Stimulated activated CD8-positive, alpha-beta memory T cell treated with anti-CD3 and anti-CD28 coated beads, Interleukin-12 subunit alpha, Interleukin-12 subunit beta, amount 100 ng/mL, for 24 hours (primary cell): ENCODE measurements around the gene PLVAP.
"Not testable (repeated sequence)": the region's sequence is repeated elsewhere in the genome, so short reads cannot be mapped to it uniquely, and the experiment has no call there.

Experiments used
- DNase-seq: peaks from one replicate; pipeline ENCODE4 v3.0.0-alpha.2; 2020; ENCODE audit errors: extremely low read depth

The PLVAP gene

DNA sequence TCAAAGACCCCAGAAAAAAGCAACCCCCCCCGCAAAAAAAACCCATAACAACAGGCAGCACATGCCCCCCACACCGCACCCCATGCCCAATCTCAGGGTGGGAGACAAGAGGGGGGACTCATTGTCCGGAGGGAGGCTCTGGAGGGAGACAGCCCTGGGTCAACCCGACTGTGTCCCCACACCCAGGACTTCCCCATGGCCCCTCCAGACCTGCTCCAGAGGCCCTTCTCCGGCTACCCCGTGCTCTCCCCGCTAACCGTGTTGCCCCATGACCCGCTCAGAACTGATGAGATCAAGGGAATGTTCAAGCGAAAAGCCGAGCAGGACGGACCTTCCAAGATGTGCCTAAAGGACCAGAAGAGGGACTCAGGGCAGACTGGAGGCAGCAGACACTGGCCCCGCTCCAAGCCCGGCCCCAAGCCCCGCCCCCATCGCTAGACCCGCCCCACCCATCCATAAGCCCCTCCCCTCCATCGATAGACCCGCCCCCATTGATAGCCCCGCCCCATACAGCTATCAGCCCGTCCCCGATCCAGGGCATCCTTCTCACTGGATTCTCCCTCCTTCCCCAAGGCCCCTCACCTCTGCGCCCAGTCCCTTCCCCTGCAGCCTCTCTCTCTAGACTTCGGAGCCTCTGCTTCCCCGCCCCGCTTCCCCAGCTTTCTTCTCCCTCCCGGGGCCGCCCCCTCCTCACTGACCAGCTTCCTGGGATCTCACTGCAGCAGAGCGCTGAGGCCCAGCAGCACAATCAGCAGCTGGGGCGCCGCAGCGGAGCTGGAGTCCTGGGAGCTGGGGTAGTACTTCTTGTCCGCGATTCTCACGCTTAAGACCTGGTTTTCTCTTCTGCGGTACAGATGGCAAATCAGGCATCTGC is 26.1 kb upstream of the PLVAP start:
- DNase-seq, result no peak

GRCh38 chr19:17401628-17402027 is 24.5 kb upstream of the PLVAP start:
- DNase-seq, result no peak

GRCh38 chr19:17398902-17399527 is 21.9 kb upstream of the PLVAP start:
- DNase-seq, result no peak

DNA sequence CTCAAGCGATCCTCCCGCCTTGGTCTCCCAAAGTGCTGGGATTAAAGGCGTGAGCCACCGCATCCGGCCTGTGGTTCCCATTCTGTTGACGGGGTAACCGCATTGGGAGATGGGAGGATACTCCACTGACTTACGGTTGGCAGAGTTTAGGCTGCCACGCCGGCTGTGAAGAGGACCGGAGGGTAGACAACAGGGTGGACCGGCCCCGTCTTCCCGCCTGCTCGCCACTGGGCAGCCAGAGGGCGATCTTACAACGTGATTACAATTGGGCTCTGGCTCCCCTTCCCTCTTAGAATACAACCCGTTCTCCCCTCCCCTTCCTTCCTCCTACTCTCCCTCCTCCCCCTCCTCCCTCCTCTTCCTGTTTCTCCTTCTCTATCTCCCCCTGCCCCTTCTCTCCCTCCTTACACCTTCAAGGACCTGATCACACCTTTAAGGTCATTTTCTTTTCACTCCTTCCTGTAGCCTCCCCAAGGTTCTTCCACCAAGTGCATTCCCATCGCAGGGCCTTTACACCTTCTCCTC is 17.8 kb upstream of the PLVAP start:
- peak; percentile 49 for DNase-seq

- DNase-seq, result no peak
Measured at GRCh38 chr19:17393914-17394313, 16.8 kb upstream of the PLVAP start, which contains the start of gene CCDC194. Gene CCDC194, minus strand, starts transcription at chr19:17394196. Its CDS starts 38 bp downstream, at chr19:17394158.

GRCh38 chr19:17393002-17393401 is 15.9 kb upstream of the PLVAP start:
- no peak for DNase-seq

DNA sequence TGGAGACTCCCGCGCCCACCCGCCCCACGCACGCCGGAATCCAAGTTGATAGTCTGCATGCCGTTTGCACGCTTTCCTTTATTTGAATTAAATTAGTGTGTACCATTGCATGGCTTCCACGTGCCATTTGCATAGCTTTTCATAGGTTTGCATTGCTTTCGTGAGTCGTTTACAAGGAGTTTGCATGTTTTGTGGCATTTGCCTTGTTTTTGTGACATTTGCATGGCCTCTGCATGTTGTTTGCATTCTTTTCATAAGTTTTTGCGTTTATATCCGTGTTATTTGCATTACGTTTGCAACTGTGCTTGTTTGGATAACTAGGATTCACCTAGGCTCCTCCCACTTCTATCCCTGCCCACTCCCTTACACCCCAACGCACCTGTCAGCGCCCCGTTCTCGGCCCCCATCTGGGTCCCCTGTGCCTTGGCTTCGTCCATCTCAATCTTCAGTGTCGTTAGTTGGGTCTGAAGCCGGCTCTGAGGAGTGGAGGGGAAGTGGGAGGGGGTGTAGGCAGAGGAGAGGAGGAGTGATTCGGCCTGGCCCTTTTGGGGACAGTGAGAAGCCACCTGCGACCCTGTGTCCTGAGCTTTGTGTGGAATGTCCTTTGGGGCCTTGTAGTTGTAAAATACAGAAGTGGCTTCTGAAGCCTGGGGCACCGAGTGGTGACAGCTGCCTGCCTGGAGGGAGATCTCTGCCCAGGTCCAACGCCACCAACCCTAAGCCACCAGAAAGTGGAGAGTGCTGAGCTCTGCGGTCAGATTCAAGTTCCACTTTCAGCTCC is 14.4 kb upstream of the PLVAP start:
- DNase-seq, result no peak

GRCh38 chr19:17390665-17391370 is 13.7 kb upstream of the PLVAP start:
- peak; percentile 76 for DNase-seq

DNA sequence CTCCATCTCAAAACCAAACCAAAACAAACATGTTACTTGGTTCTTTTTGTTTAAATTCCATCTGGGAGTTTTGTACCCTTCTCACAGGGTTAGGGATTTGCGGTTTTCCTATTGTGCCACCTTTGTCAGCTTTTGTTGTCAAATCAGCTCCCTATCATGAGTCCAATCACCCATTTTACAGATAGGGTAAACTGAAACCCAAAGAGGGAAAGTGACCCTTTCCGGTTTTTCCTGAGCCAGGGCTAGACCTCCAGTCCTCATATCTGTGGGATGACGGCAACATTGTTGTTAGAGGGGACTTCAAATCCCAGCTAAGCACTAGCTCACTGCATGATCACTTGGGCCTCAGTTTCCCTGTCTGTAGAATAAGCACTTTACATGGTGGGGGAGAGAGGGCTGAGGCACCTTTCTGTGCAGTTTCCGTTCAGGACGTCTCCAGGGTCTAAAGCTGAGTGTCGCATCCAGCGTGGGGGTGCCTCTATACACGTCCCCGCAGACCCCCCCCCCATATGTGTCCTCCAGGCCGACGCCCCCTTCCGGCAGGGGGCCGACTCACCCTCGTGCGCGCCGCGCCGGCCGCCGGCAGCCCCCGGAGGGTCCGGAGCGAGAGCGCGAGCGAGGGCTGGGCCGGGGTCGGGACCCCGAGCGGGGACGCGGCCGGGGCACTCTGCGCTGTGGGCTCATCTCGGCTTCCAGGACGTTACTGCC is 13.0 kb upstream of the PLVAP start:
- DNase-seq, result no peak

DNA sequence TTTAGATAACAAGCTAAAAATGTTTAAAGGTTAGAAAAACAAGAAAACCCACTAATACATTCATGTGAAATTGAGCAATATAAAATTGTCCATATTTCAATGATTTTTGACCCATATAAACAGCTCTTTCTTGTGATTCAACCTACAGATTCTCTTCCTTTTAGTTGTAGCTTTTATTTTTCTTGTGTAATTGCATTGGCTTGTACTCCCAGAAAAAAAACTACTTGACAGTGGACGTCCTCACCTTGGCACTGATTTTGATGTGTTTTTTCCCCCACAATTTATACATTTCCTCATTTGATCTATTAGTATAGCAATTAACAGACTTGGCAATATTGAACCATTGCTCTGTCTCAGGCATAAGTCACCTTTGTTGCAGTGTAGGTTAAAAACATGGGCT is 12.1 kb upstream of the PLVAP start:
- DNase-seq, result no peak

GRCh38 chr19:17385878-17386611 is 8.9 kb upstream of the PLVAP start:
- DNase-seq, result peak; percentile 19

DNA sequence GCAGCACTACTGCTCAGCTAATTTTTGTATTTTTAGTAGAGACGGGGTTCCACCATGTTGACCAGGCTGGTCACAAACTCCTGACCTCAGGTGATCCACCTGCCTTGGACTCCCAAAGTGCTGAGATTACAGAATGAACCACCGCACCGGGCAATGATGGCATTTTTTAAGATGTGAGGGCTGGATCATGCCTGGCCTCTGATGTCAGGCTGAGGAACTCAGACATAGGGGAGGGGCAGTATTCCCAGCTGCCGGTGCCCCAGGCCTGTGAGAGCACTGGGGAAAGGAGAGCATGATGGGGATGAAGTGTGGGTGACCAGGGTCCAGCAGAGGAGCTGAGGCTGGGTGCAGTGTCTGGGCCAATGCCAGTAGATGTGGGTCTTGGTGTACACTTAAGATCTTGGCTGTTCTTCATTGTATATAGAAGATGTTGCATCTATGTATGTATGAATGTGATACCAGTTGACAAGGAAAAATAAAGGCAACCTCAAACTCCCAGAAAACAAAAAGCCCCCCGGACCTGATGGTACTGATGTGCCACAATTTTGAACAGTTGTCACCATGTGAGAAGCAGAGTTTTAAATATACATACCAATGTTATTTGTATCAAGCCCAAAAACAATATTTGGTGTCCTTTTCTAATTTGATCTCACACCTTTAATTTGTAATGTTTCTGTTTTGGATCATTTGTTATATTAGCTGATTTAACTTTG is 3.4 kb upstream of the PLVAP start:
- DNase-seq, result no peak

DNA sequence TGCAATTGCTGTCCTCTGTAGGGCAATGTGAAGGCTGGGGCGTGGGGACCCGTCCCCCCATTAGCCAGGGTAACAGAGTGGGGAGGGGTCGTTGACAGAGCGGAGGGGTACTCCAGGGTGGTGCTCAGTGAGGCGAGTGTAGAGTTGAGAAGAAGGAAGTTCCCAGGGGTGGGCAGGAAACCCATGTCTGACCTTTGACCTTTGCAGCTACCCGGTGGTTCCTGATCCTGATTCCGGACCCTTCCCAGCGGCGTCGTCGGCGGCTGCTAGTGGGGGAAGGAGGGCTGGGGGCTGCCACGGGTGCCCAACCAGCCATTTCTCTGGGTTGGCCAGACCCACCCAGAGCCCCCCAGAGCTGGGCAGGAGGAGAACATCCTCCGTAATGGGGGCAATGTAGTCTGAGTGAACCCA is 2.1 kb upstream of the PLVAP start:
- no peak for DNase-seq

GRCh38 chr19:17378271-17378670 is 1.1 kb upstream of the PLVAP start:
- no peak for DNase-seq

GRCh38 chr19:17370026-17370587 is 7.0 kb downstream of the PLVAP start:
- no peak for DNase-seq

- DNase-seq, result no peak
Measured at GRCh38 chr19:17365361-17365760, 11.8 kb downstream of the PLVAP start.

DNA sequence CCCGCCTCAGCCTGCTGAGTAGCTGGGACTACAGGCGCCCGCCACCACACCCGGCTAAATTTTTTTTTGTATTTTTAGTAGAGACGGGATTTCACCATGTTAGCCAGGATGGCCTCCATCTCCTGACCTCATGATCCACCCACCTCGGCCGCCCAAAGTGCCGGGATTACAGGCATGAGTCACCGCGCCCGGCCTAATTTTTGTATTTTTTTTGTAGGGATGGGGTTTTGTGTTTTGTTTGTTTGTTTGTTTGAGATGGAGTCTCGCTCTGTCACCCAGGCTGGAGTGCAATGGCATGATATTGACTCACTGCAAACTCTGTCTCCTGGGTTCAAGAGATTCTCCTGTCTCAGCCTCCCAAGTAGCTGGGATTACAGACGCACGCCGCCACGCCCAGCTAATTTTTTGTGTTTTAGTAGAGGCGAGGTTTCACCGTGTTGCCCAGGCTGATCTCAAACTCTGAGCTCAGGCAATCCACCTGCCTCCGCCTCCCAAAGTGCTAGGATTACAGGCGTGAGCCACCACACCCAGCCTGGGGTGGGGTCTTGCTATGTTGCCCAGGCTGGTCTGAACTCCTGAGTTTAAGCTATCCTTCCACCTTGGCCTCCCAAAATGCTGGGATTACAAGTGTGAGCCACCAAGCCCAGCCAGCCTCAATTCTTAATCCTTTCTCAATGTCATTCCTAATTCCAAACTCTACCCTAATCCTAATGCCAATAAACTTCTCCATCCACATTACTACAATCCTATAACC is 13.1 kb downstream of the PLVAP start:
- DNase-seq, result not testable (repeated sequence)
